ENCODE data around the gene IL1F10. TPM values are rescaled to one million over a fixed set of nuclear protein-coding genes. Genes with fewer than 3 reads are reported as not detected.

IL1F10 gene
- polyA plus RNA-seq, 1 experiment, result not detected

DNA sequence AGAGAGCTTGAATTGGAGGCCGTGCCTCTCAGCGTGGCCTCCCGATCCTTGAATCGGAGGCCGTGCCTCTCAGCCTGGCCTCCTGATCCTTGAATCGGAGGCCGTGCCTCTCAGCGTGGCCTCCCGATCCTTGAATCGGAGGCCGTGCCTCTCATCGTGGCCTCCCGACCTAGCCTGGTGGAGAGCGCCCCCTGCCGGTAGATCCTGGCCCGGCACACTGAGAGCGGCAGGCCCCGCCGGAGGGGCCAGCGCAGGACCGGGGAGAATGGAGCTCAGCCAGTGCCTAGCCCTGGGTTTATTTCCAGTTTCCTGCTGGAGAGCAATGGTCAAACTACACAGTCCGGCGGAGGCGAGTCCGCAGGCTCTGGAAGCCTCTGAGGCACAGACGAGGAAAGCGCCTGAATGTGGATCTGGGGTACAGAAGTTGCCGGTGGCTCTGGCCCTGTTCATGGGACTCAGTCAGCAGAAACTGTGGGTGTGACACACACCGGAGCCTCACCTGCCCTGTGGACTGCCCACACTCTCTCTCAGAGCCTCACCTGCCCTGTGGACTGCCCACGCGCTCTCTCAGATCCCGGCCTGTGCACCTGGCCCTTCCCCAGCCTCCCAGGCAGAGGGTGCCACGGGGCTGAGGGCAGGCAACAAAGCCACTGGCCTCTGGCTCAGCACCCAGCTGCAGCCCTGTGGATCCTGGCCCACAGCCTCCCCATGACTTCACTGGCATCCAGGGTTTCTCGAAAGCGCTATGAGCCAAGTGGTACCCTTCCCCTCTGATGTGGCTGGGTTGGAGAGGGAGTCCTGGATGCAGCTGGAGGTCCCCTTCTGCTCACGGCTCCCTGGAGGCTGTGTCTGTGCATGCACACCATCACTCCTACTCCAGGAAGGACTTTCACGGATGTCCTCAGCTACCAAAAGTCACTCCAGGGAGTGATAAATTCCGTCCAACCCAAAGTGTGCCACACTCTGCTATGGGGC, 16.6 kb upstream of the IL1F10 start:
- CTCF ChIA-PET, result no interaction called here
- TF ChIP-seq, protein P1, sequence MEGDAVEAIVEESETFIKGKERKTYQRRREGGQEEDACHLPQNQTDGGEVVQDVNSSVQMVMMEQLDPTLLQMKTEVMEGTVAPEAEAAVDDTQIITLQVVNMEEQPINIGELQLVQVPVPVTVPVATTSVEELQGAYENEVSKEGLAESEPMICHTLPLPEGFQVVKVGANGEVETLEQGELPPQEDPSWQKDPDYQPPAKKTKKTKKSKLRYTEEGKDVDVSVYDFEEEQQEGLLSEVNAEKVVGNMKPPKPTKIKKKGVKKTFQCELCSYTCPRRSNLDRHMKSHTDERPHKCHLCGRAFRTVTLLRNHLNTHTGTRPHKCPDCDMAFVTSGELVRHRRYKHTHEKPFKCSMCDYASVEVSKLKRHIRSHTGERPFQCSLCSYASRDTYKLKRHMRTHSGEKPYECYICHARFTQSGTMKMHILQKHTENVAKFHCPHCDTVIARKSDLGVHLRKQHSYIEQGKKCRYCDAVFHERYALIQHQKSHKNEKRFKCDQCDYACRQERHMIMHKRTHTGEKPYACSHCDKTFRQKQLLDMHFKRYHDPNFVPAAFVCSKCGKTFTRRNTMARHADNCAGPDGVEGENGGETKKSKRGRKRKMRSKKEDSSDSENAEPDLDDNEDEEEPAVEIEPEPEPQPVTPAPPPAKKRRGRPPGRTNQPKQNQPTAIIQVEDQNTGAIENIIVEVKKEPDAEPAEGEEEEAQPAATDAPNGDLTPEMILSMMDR (IDR thresholded peaks at IDR 0.05; ENCODE audit: insufficient read depth, low read depth, low read length), result no peak

DNA sequence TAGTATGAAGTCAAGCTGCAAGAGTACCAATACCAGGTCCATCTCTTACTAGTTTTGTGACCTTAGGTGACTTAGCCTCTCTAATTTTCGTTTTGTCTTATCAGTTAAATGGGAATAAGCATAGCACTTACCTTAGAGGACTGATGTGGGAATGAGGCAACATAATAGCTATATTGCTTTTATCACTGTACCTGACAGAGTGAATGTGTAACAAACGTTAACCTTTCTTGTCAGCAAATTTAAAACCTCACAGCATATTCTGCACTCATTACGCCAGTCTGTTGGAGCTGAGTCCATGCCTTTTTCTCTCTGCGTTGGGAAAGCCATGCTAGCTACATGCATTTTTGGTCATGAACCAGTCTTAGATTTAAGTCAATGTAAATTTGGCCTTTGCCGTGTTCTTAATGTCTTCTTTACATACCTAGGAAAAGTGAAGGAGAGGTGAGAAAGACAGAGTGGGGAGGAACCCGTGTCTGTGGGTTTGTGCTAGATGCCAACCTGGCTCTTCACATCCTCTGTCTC, 15.3 kb upstream of the IL1F10 start, which contains the start of gene IL36B:
Gene IL36B (minus strand): TSS at position 472 of the 522 bp plus-strand sequence.
- Histone ChIP-seq H3K27me3 (ENCODE audit: control insufficient read depth, insufficient read depth, low read length) (peaks cover 5% of the 10 kb centered on the region; the same call in 1 of the 2 replicates), H3K36me3 (ENCODE audit: control insufficient read depth, insufficient read depth, low read length) (no peaks in the 10 kb centered on the region), H3K4me3 (ENCODE audit: low read depth, low read length) (no peak within 1 kb of the TSS)
- no peak for DNase-seq (ENCODE audit: low read depth)
- ChIA-PET POLR2A (no interaction called here), CTCF (no interaction called here)
- TF ChIP-seq, protein P1 (IDR thresholded peaks at IDR 0.05; ENCODE audit: insufficient read depth, low read depth, low read length), result no peak

More for the DNA sequence above, 16.6 kb upstream of the IL1F10 start:
- Histone ChIP-seq H3K27me3 (ENCODE audit: control insufficient read depth, insufficient read depth, low read length) (peaks cover 5% of the 10 kb centered on the region; the same call in 1 of the 2 replicates), H3K36me3 (ENCODE audit: control insufficient read depth, insufficient read depth, low read length) (no peaks in the 10 kb centered on the region), H3K4me3 (ENCODE audit: low read depth, low read length) (no peak overlapping the region)
- POLR2A ChIA-PET, result no interaction called here
- no peak for DNase-seq (ENCODE audit: low read depth)

DNA sequence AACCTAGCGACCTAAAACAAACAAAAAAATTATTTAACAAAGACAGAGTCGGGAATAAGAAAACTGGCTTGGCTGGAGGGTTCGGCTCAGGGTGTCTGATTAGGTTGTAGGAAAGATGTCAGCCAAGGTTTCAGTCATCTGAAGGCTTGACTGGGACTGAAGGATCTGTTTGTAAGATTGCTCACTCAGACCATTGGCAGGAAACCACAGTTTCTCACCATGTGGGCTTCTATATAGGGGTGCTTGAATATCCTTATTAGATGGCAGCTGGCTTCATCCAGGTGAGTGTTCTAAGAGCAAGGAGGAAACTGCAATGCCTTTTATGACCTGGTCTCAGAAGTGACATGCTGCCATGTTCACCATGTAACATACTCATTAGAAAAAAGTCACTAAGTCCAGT, 14.1 kb upstream of the IL1F10 start:
- no peak overlapping the region for H3K4me3 ChIP-seq (ENCODE audit: low read depth, low read length)
- TF ChIP-seq, protein P1 (IDR thresholded peaks at IDR 0.05; ENCODE audit: insufficient read depth, low read depth, low read length), result no peak
- ChIA-PET POLR2A (no interaction called here), CTCF (no interaction called here)
- H3K27me3 ChIP-seq (ENCODE audit: control insufficient read depth, insufficient read depth, low read length), result peaks cover 5% of the 10 kb centered on the region; the same call in 1 of the 2 replicates
- H3K36me3 ChIP-seq (ENCODE audit: control insufficient read depth, insufficient read depth, low read length), result no peaks in the 10 kb centered on the region
- DNase-seq (ENCODE audit: low read depth), result no peak

DNA sequence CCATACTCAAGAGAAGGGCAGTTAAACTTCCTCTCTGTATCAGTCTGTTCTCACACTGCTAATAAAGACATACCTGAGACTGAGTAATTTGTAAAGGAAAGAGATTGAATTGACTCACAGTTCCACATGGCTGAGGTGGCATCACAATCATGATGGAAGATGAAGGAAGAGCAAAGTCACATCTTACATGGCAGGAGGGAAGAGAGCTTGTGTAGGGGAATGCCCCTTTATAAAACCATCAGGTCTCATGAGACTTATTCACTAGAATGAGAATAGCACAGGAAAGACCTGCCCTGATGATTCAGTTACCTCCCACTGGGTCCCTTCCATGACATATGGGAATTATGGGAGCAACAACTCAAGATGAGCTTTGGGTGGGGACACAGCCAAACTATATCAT, 13.7 kb upstream of the IL1F10 start:
- no peak overlapping the region for H3K4me3 ChIP-seq (ENCODE audit: low read depth, low read length)
- TF ChIP-seq, protein P1 (IDR thresholded peaks at IDR 0.05; ENCODE audit: insufficient read depth, low read depth, low read length), result no peak
- no peak for DNase-seq (ENCODE audit: low read depth)
- ChIA-PET POLR2A (no interaction called here), CTCF (no interaction called here)
- H3K36me3 ChIP-seq (ENCODE audit: control insufficient read depth, insufficient read depth, low read length), result no peaks in the 10 kb centered on the region
- peaks cover 6% of the 10 kb centered on the region; the same call in 1 of the 2 replicates for H3K27me3 ChIP-seq (ENCODE audit: control insufficient read depth, insufficient read depth, low read length)

DNA sequence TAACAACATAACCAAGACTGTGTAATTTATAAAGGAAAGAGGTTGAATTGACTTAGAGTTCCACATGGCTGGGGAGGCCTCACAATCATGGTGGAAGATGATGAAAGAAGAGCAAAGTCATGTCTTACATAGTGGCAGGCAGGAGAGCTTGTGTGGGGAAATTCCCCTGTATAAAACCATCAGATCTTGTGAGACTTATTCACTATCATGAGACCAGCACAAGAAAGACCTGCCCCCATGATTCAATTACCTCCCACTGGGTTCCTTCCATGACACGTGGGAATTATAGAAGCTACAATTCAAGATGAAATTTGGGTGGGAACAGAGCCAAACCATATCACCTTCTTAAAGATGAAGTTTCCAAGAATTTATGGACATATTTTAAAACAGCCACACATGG, 11.2 kb upstream of the IL1F10 start:
- no peak for DNase-seq (ENCODE audit: low read depth)
- TF ChIP-seq, protein P1 (IDR thresholded peaks at IDR 0.05; ENCODE audit: insufficient read depth, low read depth, low read length), result no peak
- H3K27me3 ChIP-seq (ENCODE audit: control insufficient read depth, insufficient read depth, low read length), result peaks cover 7% of the 10 kb centered on the region; the same call in 1 of the 2 replicates
- ChIA-PET POLR2A (no interaction called here), CTCF (interaction anchor here (1.1 kb wide), 1 partner anchor 10 kb away, joined by 3 read pairs; no protein-coding TSS in a partner anchor)
- no peak overlapping the region for H3K4me3 ChIP-seq (ENCODE audit: low read depth, low read length)
- H3K36me3 ChIP-seq (ENCODE audit: control insufficient read depth, insufficient read depth, low read length), result no peaks in the 10 kb centered on the region

All from BJ (cell line).